GM18526 (cell line): ENCODE results near the gene CXCR1.

Experiments used
- POLR2A ChIP-seq: IDR thresholded peaks from 3 replicates; pipeline ENCODE4 v1.6.1; 2011; ENCODE audit not compliant: insufficient read length; ENCODE audit errors: extremely low read depth

CXCR1 gene

GRCh38 chr2:218166791-218167190 lies at the start of gene CXCR1:
CXCR1 (minus strand) TSS chr2:218166962; CDS start chr2:218165211, 1,751 bp downstream.
- TF ChIP-seq POLR2A = no peak

- TF ChIP-seq POLR2A = no peak
These were observed 49.5 kb upstream of the CXCR1 start for GRCh38 chr2:218216336-218216673.

- TF ChIP-seq POLR2A = no peak
These were observed 47.4 kb upstream of the CXCR1 start for GRCh38 chr2:218214116-218214515.

GRCh38 chr2:218209078-218209477 lies 42.3 kb upstream of the CXCR1 start:
- no peak for TF ChIP-seq POLR2A

GRCh38 chr2:218202266-218202665 lies 35.5 kb upstream of the CXCR1 start:
- TF ChIP-seq POLR2A = no peak

GRCh38 chr2:218196974-218197373 lies 30.2 kb upstream of the CXCR1 start:
- TF ChIP-seq POLR2A = no peak

- TF ChIP-seq POLR2A = no peak
These were observed 28.1 kb upstream of the CXCR1 start for GRCh38 chr2:218194880-218195279.

- no peak for TF ChIP-seq POLR2A
These were observed 26.9 kb upstream of the CXCR1 start for GRCh38 chr2:218193701-218194100.

GRCh38 chr2:218192902-218193430 lies 26.2 kb upstream of the CXCR1 start:
- TF ChIP-seq POLR2A = no peak

- TF ChIP-seq POLR2A = no peak
These were observed 21.8 kb upstream of the CXCR1 start for GRCh38 chr2:218188528-218188927.

- TF ChIP-seq POLR2A = no peak
These were observed 20.7 kb upstream of the CXCR1 start for GRCh38 chr2:218187296-218188015.

GRCh38 chr2:218186876-218187275 lies 20.1 kb upstream of the CXCR1 start:
- no peak for TF ChIP-seq POLR2A

GRCh38 chr2:218186355-218186766 lies 19.6 kb upstream of the CXCR1 start:
- no peak for TF ChIP-seq POLR2A

GRCh38 chr2:218184331-218184730 lies 17.6 kb upstream of the CXCR1 start:
- TF ChIP-seq POLR2A = no peak

GRCh38 chr2:218180467-218181114 lies 13.8 kb upstream of the CXCR1 start:
- TF ChIP-seq POLR2A = no peak

GRCh38 chr2:218179782-218180181 lies 13.0 kb upstream of the CXCR1 start:
- TF ChIP-seq POLR2A = no peak
